ENCODE measurements around the gene NPAS3. TPM values are rescaled to one million over a fixed set of nuclear protein-coding genes. Genes with fewer than 3 reads are reported as not detected.

NPAS3 gene
- total and polyA plus RNA-seq, 5 donors from 2014 or later = not detected

- ATAC-seq (ENCODE audit: low read depth in 2 of 2) = no peak
- no peak overlapping the region for H3K4me3 ChIP-seq (ENCODE audit: low read depth, low read length)
- peaks cover 7% of the 10 kb centered on the region for H3K4me1 ChIP-seq (ENCODE audit: control insufficient read depth, insufficient read depth, low read length, poor library complexity, severe bottlenecking)
- Mint-ChIP-seq H3K9me3 (no peaks in the 10 kb centered on the region), H3K27me3 (peaks cover 30% of the 10 kb centered on the region), H3K36me3 (no peaks in the 10 kb centered on the region), H3K4me1 (peaks cover 0 to 17% (median 14%) of the 10 kb centered on the region in 4 donors), H3K4me3 (no peak overlapping the region), H3K27ac (peak overlapping the region in 1 of 3 donors; percentile 30)
- DNase-seq = no peak
- H3K9me3 ChIP-seq (ENCODE audit: control insufficient read depth in 2 of 2, low read length in 2 of 2) = no peaks in the 10 kb centered on the region
- H3K36me3 ChIP-seq (ENCODE audit: control insufficient read depth, insufficient read depth, low read length) = no peaks in the 10 kb centered on the region
- H3K27me3 ChIP-seq (ENCODE audit: control insufficient read depth, insufficient read depth, low read length) = no peaks in the 10 kb centered on the region
- H3K27ac ChIP-seq (ENCODE audit: insufficient read depth, low read length, poor library complexity, severe bottlenecking) = no peak overlapping the region
Observed at GRCh38 chr14:33790996-33791395, 852.3 kb downstream of the NPAS3 start.

GRCh38 chr14:33792009-33792719 is 853.5 kb downstream of the NPAS3 start:
- Histone ChIP-seq H3K9me3 (ENCODE audit: control insufficient read depth in 2 of 2, low read length in 2 of 2) (no peaks in the 10 kb centered on the region), H3K4me1 (ENCODE audit: control insufficient read depth, insufficient read depth, low read length, poor library complexity, severe bottlenecking) (peaks cover 7% of the 10 kb centered on the region), H3K27ac (ENCODE audit: insufficient read depth, low read length, poor library complexity, severe bottlenecking) (no peak overlapping the region), H3K4me3 (ENCODE audit: low read depth, low read length) (no peak overlapping the region), H3K27me3 (ENCODE audit: control insufficient read depth, insufficient read depth, low read length) (no peaks in the 10 kb centered on the region), H3K36me3 (ENCODE audit: control insufficient read depth, insufficient read depth, low read length) (no peaks in the 10 kb centered on the region)
- H3K36me3 Mint-ChIP-seq = no peaks in the 10 kb centered on the region
- no peaks in the 10 kb centered on the region for H3K9me3 Mint-ChIP-seq
- DNase-seq = peak in 1 of 3 donors; percentile 10
- peaks cover 0 to 17% (median 14%) of the 10 kb centered on the region in 4 donors for H3K4me1 Mint-ChIP-seq
- peaks cover 31% of the 10 kb centered on the region for H3K27me3 Mint-ChIP-seq
- no peak for ATAC-seq (ENCODE audit: low read depth in 2 of 2)
- H3K4me3 Mint-ChIP-seq = peak overlapping the region in 1 of 4 donors; percentile 19
- peak overlapping the region in 1 of 3 donors; percentile 9 for H3K27ac Mint-ChIP-seq

GRCh38 chr14:33792720-33793368 is 854.2 kb downstream of the NPAS3 start:
- H3K4me3 Mint-ChIP-seq = peak overlapping the region in 2 of 4 donors; percentile 19 to 54
- Histone ChIP-seq H3K27ac (ENCODE audit: insufficient read depth, low read length, poor library complexity, severe bottlenecking) (no peak overlapping the region), H3K36me3 (ENCODE audit: control insufficient read depth, insufficient read depth, low read length) (no peaks in the 10 kb centered on the region), H3K27me3 (ENCODE audit: control insufficient read depth, insufficient read depth, low read length) (no peaks in the 10 kb centered on the region), H3K9me3 (ENCODE audit: control insufficient read depth in 2 of 2, low read length in 2 of 2) (no peaks in the 10 kb centered on the region), H3K4me1 (ENCODE audit: control insufficient read depth, insufficient read depth, low read length, poor library complexity, severe bottlenecking) (peaks cover 7% of the 10 kb centered on the region), H3K4me3 (ENCODE audit: low read depth, low read length) (peak overlapping the region; percentile 18)
- no peaks in the 10 kb centered on the region for H3K36me3 Mint-ChIP-seq
- H3K27me3 Mint-ChIP-seq = peaks cover 36% of the 10 kb centered on the region
- no peaks in the 10 kb centered on the region for H3K9me3 Mint-ChIP-seq
- DNase-seq = peak; percentile 13 to 63 (median 43)
- H3K27ac Mint-ChIP-seq = peak overlapping the region in 1 of 3 donors; percentile 76
- peaks cover 0 to 17% (median 14%) of the 10 kb centered on the region in 4 donors for H3K4me1 Mint-ChIP-seq
- ATAC-seq (ENCODE audit: low read depth in 2 of 2) = peak; percentile 52 to 67

GRCh38 chr14:33793398-33794110 is 854.9 kb downstream of the NPAS3 start:
- Mint-ChIP-seq H3K27ac (peak overlapping the region in 1 of 3 donors; percentile 76), H3K36me3 (no peaks in the 10 kb centered on the region)

GRCh38 chr14:33794791-33795305 is 856.2 kb downstream of the NPAS3 start:
- Histone ChIP-seq H3K4me3 (ENCODE audit: low read depth, low read length) (no peak overlapping the region), H3K9me3 (ENCODE audit: control insufficient read depth in 2 of 2, low read length in 2 of 2) (no peaks in the 10 kb centered on the region), H3K27ac (ENCODE audit: insufficient read depth, low read length, poor library complexity, severe bottlenecking) (no peak overlapping the region), H3K27me3 (ENCODE audit: control insufficient read depth, insufficient read depth, low read length) (no peaks in the 10 kb centered on the region), H3K4me1 (ENCODE audit: control insufficient read depth, insufficient read depth, low read length, poor library complexity, severe bottlenecking) (peaks cover 7% of the 10 kb centered on the region), H3K36me3 (ENCODE audit: control insufficient read depth, insufficient read depth, low read length) (no peaks in the 10 kb centered on the region)
- peaks cover 0 to 17% (median 12%) of the 10 kb centered on the region in 4 donors for H3K4me1 Mint-ChIP-seq
- peaks cover 34% of the 10 kb centered on the region for H3K27me3 Mint-ChIP-seq
- no peak for DNase-seq
- no peak overlapping the region for H3K27ac Mint-ChIP-seq
- H3K4me3 Mint-ChIP-seq = no peak overlapping the region
- ATAC-seq (ENCODE audit: low read depth in 2 of 2) = no peak
- H3K36me3 Mint-ChIP-seq = no peaks in the 10 kb centered on the region
- H3K9me3 Mint-ChIP-seq = no peaks in the 10 kb centered on the region

More at GRCh38 chr14:33793398-33794110, 854.9 kb downstream of the NPAS3 start:
- ATAC-seq (ENCODE audit: low read depth in 2 of 2) = no peak
- Histone ChIP-seq H3K27me3 (ENCODE audit: control insufficient read depth, insufficient read depth, low read length) (no peaks in the 10 kb centered on the region), H3K4me3 (ENCODE audit: low read depth, low read length) (no peak overlapping the region), H3K27ac (ENCODE audit: insufficient read depth, low read length, poor library complexity, severe bottlenecking) (no peak overlapping the region), H3K36me3 (ENCODE audit: control insufficient read depth, insufficient read depth, low read length) (no peaks in the 10 kb centered on the region), H3K4me1 (ENCODE audit: control insufficient read depth, insufficient read depth, low read length, poor library complexity, severe bottlenecking) (peaks cover 7% of the 10 kb centered on the region), H3K9me3 (ENCODE audit: control insufficient read depth in 2 of 2, low read length in 2 of 2) (no peaks in the 10 kb centered on the region)
- no peak for DNase-seq
- H3K9me3 Mint-ChIP-seq = no peaks in the 10 kb centered on the region
- no peak overlapping the region for H3K4me3 Mint-ChIP-seq
- peaks cover 36% of the 10 kb centered on the region for H3K27me3 Mint-ChIP-seq
- H3K4me1 Mint-ChIP-seq = peaks cover 0 to 17% (median 12%) of the 10 kb centered on the region in 4 donors

- Mint-ChIP-seq H3K27ac (no peak overlapping the region), H3K27me3 (peaks cover 40% of the 10 kb centered on the region), H3K9me3 (no peaks in the 10 kb centered on the region), H3K4me3 (no peak overlapping the region), H3K36me3 (no peaks in the 10 kb centered on the region), H3K4me1 (peaks cover 0 to 20% (median 15%) of the 10 kb centered on the region in 4 donors)
- no peaks in the 10 kb centered on the region for H3K36me3 ChIP-seq (ENCODE audit: control insufficient read depth, insufficient read depth, low read length)
- H3K27ac ChIP-seq (ENCODE audit: insufficient read depth, low read length, poor library complexity, severe bottlenecking) = no peak overlapping the region
- H3K9me3 ChIP-seq (ENCODE audit: control insufficient read depth in 2 of 2, low read length in 2 of 2) = no peaks in the 10 kb centered on the region
- ATAC-seq (ENCODE audit: low read depth in 2 of 2) (no peak), DNase-seq (no peak)
- H3K4me3 ChIP-seq (ENCODE audit: low read depth, low read length) = no peak overlapping the region
- no peaks in the 10 kb centered on the region for H3K27me3 ChIP-seq (ENCODE audit: control insufficient read depth, insufficient read depth, low read length)
- H3K4me1 ChIP-seq (ENCODE audit: control insufficient read depth, insufficient read depth, low read length, poor library complexity, severe bottlenecking) = peaks cover 7% of the 10 kb centered on the region
Observed at GRCh38 chr14:33796356-33796755, 857.7 kb downstream of the NPAS3 start.

GRCh38 chr14:33799705-33800570 is 861.3 kb downstream of the NPAS3 start:
- Histone ChIP-seq H3K27ac (ENCODE audit: insufficient read depth, low read length, poor library complexity, severe bottlenecking) (no peak overlapping the region), H3K4me3 (ENCODE audit: low read depth, low read length) (no peak overlapping the region), H3K27me3 (ENCODE audit: control insufficient read depth, insufficient read depth, low read length) (no peaks in the 10 kb centered on the region), H3K9me3 (ENCODE audit: control insufficient read depth in 2 of 2, low read length in 2 of 2) (no peaks in the 10 kb centered on the region), H3K4me1 (ENCODE audit: control insufficient read depth, insufficient read depth, low read length, poor library complexity, severe bottlenecking) (no peaks in the 10 kb centered on the region), H3K36me3 (ENCODE audit: control insufficient read depth, insufficient read depth, low read length) (no peaks in the 10 kb centered on the region)
- H3K4me3 Mint-ChIP-seq = no peak overlapping the region
- DNase-seq (no peak), ATAC-seq (ENCODE audit: low read depth in 2 of 2) (no peak)
- H3K36me3 Mint-ChIP-seq = no peaks in the 10 kb centered on the region
- peaks cover 0 to 4% (median 2%) of the 10 kb centered on the region in 4 donors for H3K4me1 Mint-ChIP-seq
- H3K27me3 Mint-ChIP-seq = peaks cover 48% of the 10 kb centered on the region
- no peak overlapping the region for H3K27ac Mint-ChIP-seq
- no peaks in the 10 kb centered on the region for H3K9me3 Mint-ChIP-seq

Measured in CD4-positive, CD25-positive, alpha-beta regulatory T cell (primary cell).